MM.1S (cell line): Measurements from ENCODE around the gene THRSP.

Experiments used
- EZH2 ChIP-seq: fragments of 300-600 bp; sonication (generic); optimal IDR thresholded peaks from 2 replicates; pipeline ENCODE3; 2017; ENCODE audit warnings: low read depth, mild to moderate bottlenecking, antibody characterized with exemption, low read length, mixed read lengths
- TF ChIP-seq, protein P1 (sequence below): fragments of 300-600 bp; sonication (generic); IDR thresholded peaks from 2 replicates; pipeline ENCODE4 v1.5.1; 2016; ENCODE audit warnings: antibody characterized with exemption, low read length, mixed read lengths

GRCh38 chr11:78050964-78051831 is 12.5 kb upstream of the THRSP start:
- TF ChIP-seq, protein P1, sequence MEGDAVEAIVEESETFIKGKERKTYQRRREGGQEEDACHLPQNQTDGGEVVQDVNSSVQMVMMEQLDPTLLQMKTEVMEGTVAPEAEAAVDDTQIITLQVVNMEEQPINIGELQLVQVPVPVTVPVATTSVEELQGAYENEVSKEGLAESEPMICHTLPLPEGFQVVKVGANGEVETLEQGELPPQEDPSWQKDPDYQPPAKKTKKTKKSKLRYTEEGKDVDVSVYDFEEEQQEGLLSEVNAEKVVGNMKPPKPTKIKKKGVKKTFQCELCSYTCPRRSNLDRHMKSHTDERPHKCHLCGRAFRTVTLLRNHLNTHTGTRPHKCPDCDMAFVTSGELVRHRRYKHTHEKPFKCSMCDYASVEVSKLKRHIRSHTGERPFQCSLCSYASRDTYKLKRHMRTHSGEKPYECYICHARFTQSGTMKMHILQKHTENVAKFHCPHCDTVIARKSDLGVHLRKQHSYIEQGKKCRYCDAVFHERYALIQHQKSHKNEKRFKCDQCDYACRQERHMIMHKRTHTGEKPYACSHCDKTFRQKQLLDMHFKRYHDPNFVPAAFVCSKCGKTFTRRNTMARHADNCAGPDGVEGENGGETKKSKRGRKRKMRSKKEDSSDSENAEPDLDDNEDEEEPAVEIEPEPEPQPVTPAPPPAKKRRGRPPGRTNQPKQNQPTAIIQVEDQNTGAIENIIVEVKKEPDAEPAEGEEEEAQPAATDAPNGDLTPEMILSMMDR = no peak
- no peak for TF ChIP-seq EZH2
